T-cell (primary cell): ENCODE results near the gene CBFA2T2. TPM values are rescaled to one million over a fixed set of nuclear protein-coding genes. Genes with fewer than 3 reads are reported as not detected.
A peak's percentile ranks its signal among the peaks of the same experiment; 100 is the strongest.

Experiments used
- ATAC-seq, 4 experiments: fragments of 200-7000 bp in 3 of 4; fragments of 150-1000 bp in 1 of 4; cut with Tn5 transposase; replicated peaks in 1 of 4; 1 replicate in 3 of 4; 2 replicates in 1 of 4; pipeline ENCODE4 v1.10.0; 2021; ENCODE audit warnings: moderate library complexity in 3 of 4, mild to moderate bottlenecking in 2 of 4, moderate number of reproducible peaks in 1 of 4
- CTCF ChIA-PET, 2 donors: fragments of 300-600 bp; sonication (Branson Sonifier 250); formaldehyde crosslinking; loops; one replicate each; lab custom pipeline; 2022; ENCODE audit warnings: antibody characterized with exemption in 2 of 2; lab: Charles Lee
- POLR2A ChIA-PET, 2 donors: fragments of 300-600 bp; sonication (Branson Sonifier 250); formaldehyde crosslinking; loops; one replicate each; lab custom pipeline; 2022; ENCODE audit warnings: antibody characterized with exemption in 2 of 2; lab: Charles Lee
- DNase-seq, 35 experiments: peaks; one replicate each; pipeline versions ENCODE4 v3.0.0 to v3.0.0-alpha.2; 2013 to 2023
- H3K27ac ChIP-seq: one replicate; pipeline ENCODE4 v1.5.1; 2013; ENCODE audit warnings: low read length
- H3K27me3 ChIP-seq, 2 experiments: replicated peaks in 1 of 2; 1 replicate in 1 of 2; 2 replicates in 1 of 2; pipeline versions ENCODE4 v1.6.1 to v1.7.0; 2013; ENCODE audit warnings: low read length in 1 of 2, mixed read lengths in 1 of 2; ENCODE audit not compliant: control insufficient read depth in 2 of 2, insufficient read depth in 2 of 2; ENCODE audit errors: extremely low read depth in 1 of 2
- H3K36me3 ChIP-seq, 2 donors: 1 replicate in 1 of 2; 2 replicates in 1 of 2; pipeline versions ENCODE4 v1.6.1 to v1.7.0; 2013; ENCODE audit warnings: low read length in 1 of 2; ENCODE audit not compliant: control insufficient read depth in 2 of 2, insufficient read depth in 1 of 2; ENCODE audit errors: extremely low read depth in 1 of 2
- H3K4me1 ChIP-seq, 2 experiments: 1 replicate in 1 of 2; 2 replicates in 1 of 2; pipeline versions ENCODE4 v1.6.1 to v1.7.0; 2013; ENCODE audit warnings: low read length in 2 of 2, mixed read lengths in 1 of 2; ENCODE audit not compliant: insufficient read depth in 2 of 2, control insufficient read depth in 1 of 2; ENCODE audit errors: extremely low read depth in 1 of 2
- H3K4me3 ChIP-seq, 2 donors: 1 replicate in 1 of 2; 2 replicates in 1 of 2; pipeline versions ENCODE4 v1.5.1 to v1.7.0; 2013; ENCODE audit warnings: mild to moderate bottlenecking in 2 of 2, low read length in 1 of 2, moderate library complexity in 1 of 2; ENCODE audit not compliant: control insufficient read depth in 1 of 2; ENCODE audit errors: extremely low read depth in 1 of 2
- H3K9me3 ChIP-seq: 2 replicates; pipeline ENCODE4 v1.7.0; 2013
- H3K27ac Mint-ChIP-seq, 2 donors: one replicate each; pipeline ENCODE4 v1.8.0; 2020 to 2021; ENCODE audit warnings: mild to moderate bottlenecking in 2 of 2, mixed read lengths in 2 of 2
- H3K27me3 Mint-ChIP-seq, 2 donors: one replicate each; pipeline ENCODE4 v1.8.0; 2021 to 2022; ENCODE audit warnings: mixed read lengths in 2 of 2
- H3K36me3 Mint-ChIP-seq: one replicate; pipeline ENCODE4 v1.8.0; 2021; ENCODE audit warnings: mixed read lengths
- H3K4me1 Mint-ChIP-seq, 3 donors: one replicate each; pipeline ENCODE4 v1.8.0; 2020 to 2022; ENCODE audit warnings: mixed read lengths in 3 of 3, mild to moderate bottlenecking in 1 of 3
- H3K4me3 Mint-ChIP-seq, 3 donors: one replicate each; pipeline ENCODE4 v1.8.0; 2020 to 2022; ENCODE audit warnings: mild to moderate bottlenecking in 3 of 3, mixed read lengths in 3 of 3, moderate library complexity in 3 of 3
- H3K9me3 Mint-ChIP-seq, 3 donors: one replicate each; pipeline ENCODE4 v1.8.0; 2020 to 2022; ENCODE audit warnings: mixed read lengths in 3 of 3
- WGBS: methylation state at CpG from one replicate; pipeline ENCODE4 v1.1.5; 2013; ENCODE audit warnings: missing lambda C conversion rate; ENCODE audit not compliant: insufficient coverage; 5-methylcytosine and 5-hydroxymethylcytosine counted together
- total RNA-seq, 35 experiments: library from RNA in 6 of 35; stranded (reverse) in 6 of 35; fragments of 120-200 nt in 1 of 35; gene quantifications; one replicate each; pipeline versions ENCODE4 v1.2.1 to v1.2.4 and lab custom pipeline; 2013 to 2026

The CBFA2T2 gene
- total RNA-seq, 5 donors from 2014 or later (not counting 1 experiment from before 2014, with no cell fraction given), result 25.2 to 34.2 (median 31.0) TPM

GRCh38 chr20:33687993-33688937, 198.4 kb downstream of the CBFA2T2 start:
- POLR2A ChIA-PET, result no interaction called here
- Histone ChIP-seq H3K4me3 (no peak overlapping the region), H3K9me3 (no peaks in the 10 kb centered on the region), H3K27me3 (no peaks in the 10 kb centered on the region), H3K27ac (no peak overlapping the region), H3K36me3 (no peaks in the 10 kb centered on the region), H3K4me1 (peaks cover 24 to 40% of the 10 kb centered on the region in 2 experiments)
- ATAC-seq, result no peak
- Mint-ChIP-seq H3K27me3 (no peaks in the 10 kb centered on the region), H3K4me3 (peak overlapping the region in 1 of 3 donors; percentile 72), H3K9me3 (no peaks in the 10 kb centered on the region), H3K4me1 (peaks cover 23 to 50% (median 47%) of the 10 kb centered on the region in 3 donors), H3K27ac (peak overlapping the region; percentile 92 to 94), H3K36me3 (no peaks in the 10 kb centered on the region)
- DNase-seq, result no peak
- 86% methylated on average over 1 of the region's 3 CpGs for WGBS
- CTCF ChIA-PET, result no interaction called here

GRCh38 chr20:33688938-33689424, 199.1 kb downstream of the CBFA2T2 start:
- Mint-ChIP-seq H3K9me3 (no peaks in the 10 kb centered on the region), H3K27ac (peak overlapping the region; percentile 92 to 94), H3K36me3 (no peaks in the 10 kb centered on the region), H3K27me3 (no peaks in the 10 kb centered on the region), H3K4me1 (peaks cover 23 to 50% (median 47%) of the 10 kb centered on the region in 3 donors), H3K4me3 (no peak overlapping the region)
- H3K9me3 ChIP-seq, result no peaks in the 10 kb centered on the region
- H3K27ac ChIP-seq, result no peak overlapping the region
- no peak overlapping the region for H3K4me3 ChIP-seq
- ChIA-PET POLR2A (interaction anchor here in 1 of 2 donors (0.6 kb wide), 1 partner anchor 423 kb away, joined by 4 read pairs; the partner anchor contains the start of gene EIF2S2), CTCF (no interaction called here)
- H3K36me3 ChIP-seq, result no peaks in the 10 kb centered on the region
- no peaks in the 10 kb centered on the region for H3K27me3 ChIP-seq
- no peak for ATAC-seq
- peaks cover 24 to 40% of the 10 kb centered on the region in 2 experiments for H3K4me1 ChIP-seq
- no peak for DNase-seq
- WGBS, result no CpG with 5 or more reads among the region's 3 CpGs

GRCh38 chr20:33689493-33689892, 199.6 kb downstream of the CBFA2T2 start:
- WGBS, result no CpG with 5 or more reads among the region's 1 CpG
- CTCF ChIA-PET, result interaction anchor here in 1 of 2 donors (0.5 kb wide), 1 partner anchor 57 kb away, joined by 5 read pairs; no protein-coding TSS in a partner anchor
- POLR2A ChIA-PET, result interaction anchor here in 1 of 2 donors (0.6 kb wide), 1 partner anchor 423 kb away, joined by 4 read pairs; the partner anchor contains the start of gene EIF2S2
- no peaks in the 10 kb centered on the region for H3K9me3 Mint-ChIP-seq
- H3K36me3 Mint-ChIP-seq, result no peaks in the 10 kb centered on the region
- H3K4me3 ChIP-seq, result no peak overlapping the region
- H3K27ac ChIP-seq, result peak overlapping the region; percentile 56
- H3K27me3 Mint-ChIP-seq, result no peaks in the 10 kb centered on the region
- H3K27ac Mint-ChIP-seq, result peak overlapping the region; percentile 92 to 94
- H3K4me3 Mint-ChIP-seq, result peak overlapping the region in 1 of 3 donors; percentile 57
- DNase-seq (no peak), ATAC-seq (no peak)
- peaks cover 23 to 47% (median 43%) of the 10 kb centered on the region in 3 donors for H3K4me1 Mint-ChIP-seq
- H3K4me1 ChIP-seq, result peaks cover 24 to 39% of the 10 kb centered on the region in 2 experiments
- no peaks in the 10 kb centered on the region for H3K27me3 ChIP-seq
- no peaks in the 10 kb centered on the region for H3K9me3 ChIP-seq
- H3K36me3 ChIP-seq, result no peaks in the 10 kb centered on the region

DNA sequence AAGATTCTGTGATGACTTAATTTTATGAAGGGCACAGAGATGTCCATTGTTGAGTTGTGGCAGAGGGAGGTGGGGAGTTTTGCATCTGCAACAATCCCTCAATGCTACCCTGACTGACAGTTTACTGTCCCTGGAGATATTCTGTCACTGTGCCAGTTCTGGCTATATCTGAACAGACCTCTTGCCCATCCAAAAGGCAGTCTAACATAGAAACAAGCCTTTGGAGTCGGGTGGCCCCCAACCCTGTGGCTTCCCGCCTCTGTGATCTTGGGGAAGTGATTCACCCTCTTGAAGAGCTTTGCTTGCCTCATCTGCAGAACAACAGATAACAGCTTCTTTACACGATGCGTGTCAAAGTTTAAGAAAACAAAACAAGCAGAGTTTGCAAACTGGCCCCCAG, 200.1 kb downstream of the CBFA2T2 start:
- Mint-ChIP-seq H3K4me3 (peak overlapping the region; percentile 54 to 59 (median 57)), H3K27me3 (no peaks in the 10 kb centered on the region), H3K4me1 (peaks cover 23 to 42% (median 40%) of the 10 kb centered on the region in 3 donors), H3K9me3 (no peaks in the 10 kb centered on the region), H3K27ac (peak overlapping the region; percentile 92 to 94), H3K36me3 (no peaks in the 10 kb centered on the region)
- ChIA-PET CTCF (interaction anchor here (0.5 to 0.6 kb wide), 2 partner anchors 57 to 683 kb away, joined by 3 to 5 read pairs; no protein-coding TSS in a partner anchor), POLR2A (interaction anchor here (0.5 to 0.6 kb wide), 3 partner anchors 168 to 422 kb away, joined by 3 to 4 read pairs (median 3); partner anchors contain the start of gene EIF2S2 (in 1 of the 2))
- H3K4me3 ChIP-seq, result peak overlapping the region in 1 of 2 donors; percentile 25
- H3K36me3 ChIP-seq, result no peaks in the 10 kb centered on the region
- 0% methylated on average over 1 of the region's 4 CpGs for WGBS
- H3K9me3 ChIP-seq, result no peaks in the 10 kb centered on the region
- H3K4me1 ChIP-seq, result peaks cover 24 to 34% of the 10 kb centered on the region in 2 experiments
- no peaks in the 10 kb centered on the region for H3K27me3 ChIP-seq
- DNase-seq (peak in 25 of 35 experiments; percentile 19 to 70 (median 38)), ATAC-seq (peak; percentile 28 to 61 (median 50))
- peak overlapping the region; percentile 56 for H3K27ac ChIP-seq

- no peak overlapping the region for H3K4me3 ChIP-seq
- Mint-ChIP-seq H3K27me3 (no peaks in the 10 kb centered on the region), H3K9me3 (no peaks in the 10 kb centered on the region), H3K4me3 (no peak overlapping the region), H3K36me3 (no peaks in the 10 kb centered on the region), H3K4me1 (peaks cover 16 to 26% (median 24%) of the 10 kb centered on the region in 3 donors), H3K27ac (no peak overlapping the region)
- WGBS, result 89% methylated on average over 3 of the region's 5 CpGs
- ChIA-PET CTCF (no interaction called here), POLR2A (no interaction called here)
- H3K27ac ChIP-seq, result no peak overlapping the region
- no peak for DNase-seq
- no peaks in the 10 kb centered on the region for H3K9me3 ChIP-seq
- peaks cover 16 to 21% of the 10 kb centered on the region in 2 experiments for H3K4me1 ChIP-seq
- H3K27me3 ChIP-seq, result no peaks in the 10 kb centered on the region
- no peak for ATAC-seq
- H3K36me3 ChIP-seq, result no peaks in the 10 kb centered on the region
Observed at GRCh38 chr20:33693289-33693688, 203.4 kb downstream of the CBFA2T2 start.
